ENCODE measurements around the gene HEPH.

Gene HEPH

GRCh38 chrX:66164931-66165330 is 884 bp downstream of the HEPH start:
- TF ChIP-seq CTCF (IDR thresholded peaks at IDR 0.05; ENCODE audit: insufficient read depth, low read length, poor library complexity, severe bottlenecking) = no peak
- Histone ChIP-seq H3K27me3 (replicated peaks; ENCODE audit: control insufficient read depth, insufficient read depth, low read length) (no peaks in the 10 kb centered on the region), H3K4me3 (replicated peaks; ENCODE audit: low read depth, low read length) (no peak overlapping the region), H3K36me3 (ENCODE audit: control insufficient read depth, insufficient read depth, low read length) (no peaks in the 10 kb centered on the region)
- no peak for DNase-seq (ENCODE audit: extremely low read depth, insufficient read length)

GRCh38 chrX:66166671-66167070 is 2.6 kb downstream of the HEPH start:
- Histone ChIP-seq H3K4me3 (replicated peaks; ENCODE audit: low read depth, low read length) (no peak overlapping the region), H3K36me3 (ENCODE audit: control insufficient read depth, insufficient read depth, low read length) (no peaks in the 10 kb centered on the region), H3K27me3 (replicated peaks; ENCODE audit: control insufficient read depth, insufficient read depth, low read length) (no peaks in the 10 kb centered on the region)
- no peak for TF ChIP-seq CTCF (IDR thresholded peaks at IDR 0.05; ENCODE audit: insufficient read depth, low read length, poor library complexity, severe bottlenecking)
- DNase-seq (ENCODE audit: extremely low read depth, insufficient read length) = no peak

GRCh38 chrX:66167431-66167830 is 3.4 kb downstream of the HEPH start:
- no peak for DNase-seq (ENCODE audit: extremely low read depth, insufficient read length)
- Histone ChIP-seq H3K4me3 (replicated peaks; ENCODE audit: low read depth, low read length) (no peak overlapping the region), H3K36me3 (ENCODE audit: control insufficient read depth, insufficient read depth, low read length) (no peaks in the 10 kb centered on the region), H3K27me3 (replicated peaks; ENCODE audit: control insufficient read depth, insufficient read depth, low read length) (no peaks in the 10 kb centered on the region)
- TF ChIP-seq CTCF (IDR thresholded peaks at IDR 0.05; ENCODE audit: insufficient read depth, low read length, poor library complexity, severe bottlenecking) = no peak

- TF ChIP-seq CTCF (IDR thresholded peaks at IDR 0.05; ENCODE audit: insufficient read depth, low read length, poor library complexity, severe bottlenecking) = no peak
Measured at GRCh38 chrX:66176134-66176533, 12.1 kb downstream of the HEPH start.

GRCh38 chrX:66191563-66191962 is 27.5 kb downstream of the HEPH start:
- no peak for TF ChIP-seq CTCF (IDR thresholded peaks at IDR 0.05; ENCODE audit: insufficient read depth, low read length, poor library complexity, severe bottlenecking)
- Histone ChIP-seq H3K36me3 (ENCODE audit: control insufficient read depth, insufficient read depth, low read length) (no peaks in the 10 kb centered on the region), H3K4me3 (replicated peaks; ENCODE audit: low read depth, low read length) (no peak overlapping the region), H3K27me3 (replicated peaks; ENCODE audit: control insufficient read depth, insufficient read depth, low read length) (no peaks in the 10 kb centered on the region)
- DNase-seq (ENCODE audit: extremely low read depth, insufficient read length) = no peak

More at GRCh38 chrX:66176134-66176533, 12.1 kb downstream of the HEPH start:
- Histone ChIP-seq H3K27me3 (replicated peaks; ENCODE audit: control insufficient read depth, insufficient read depth, low read length) (no peaks in the 10 kb centered on the region), H3K36me3 (ENCODE audit: control insufficient read depth, insufficient read depth, low read length) (no peaks in the 10 kb centered on the region), H3K4me3 (replicated peaks; ENCODE audit: low read depth, low read length) (no peak overlapping the region)
- no peak for DNase-seq (ENCODE audit: extremely low read depth, insufficient read length)

GRCh38 chrX:66193821-66194220 is 29.8 kb downstream of the HEPH start:
- H3K36me3 ChIP-seq (ENCODE audit: control insufficient read depth, insufficient read depth, low read length) = no peaks in the 10 kb centered on the region
- no peak for TF ChIP-seq CTCF (IDR thresholded peaks at IDR 0.05; ENCODE audit: insufficient read depth, low read length, poor library complexity, severe bottlenecking)
- no peaks in the 10 kb centered on the region for H3K27me3 ChIP-seq (replicated peaks; ENCODE audit: control insufficient read depth, insufficient read depth, low read length)
- H3K4me3 ChIP-seq (replicated peaks; ENCODE audit: low read depth, low read length) = no peak overlapping the region
- DNase-seq (ENCODE audit: extremely low read depth, insufficient read length) = no peak

All from GM06990 (cell line).